Suprapubic skin (tissue), 4 donors: ENCODE results near the gene ANO2. TPM values are rescaled to one million over a fixed set of nuclear protein-coding genes. Genes with fewer than 3 reads are reported as not detected.

Source experiments
- DNase-seq, 2 donors: peaks; one replicate each; pipeline ENCODE4 v3.0.0-alpha.2; 2019; ENCODE audit warnings: low spot score in 2 of 2
- H3K27ac ChIP-seq: fragments of 200-600 bp; sonication (generic); one replicate; pipeline ENCODE4 v1.5.1; 2019
- H3K27me3 ChIP-seq: fragments of 200-600 bp; sonication (generic); one replicate; pipeline ENCODE4 v1.5.1; 2019
- H3K36me3 ChIP-seq: fragments of 200-600 bp; sonication (generic); one replicate; pipeline ENCODE4 v1.5.1; 2019
- H3K4me1 ChIP-seq: fragments of 200-600 bp; sonication (generic); one replicate; pipeline ENCODE4 v1.5.1; 2019
- H3K4me3 ChIP-seq: fragments of 200-600 bp; sonication (generic); one replicate; pipeline ENCODE4 v1.5.1; 2019; ENCODE audit warnings: mild to moderate bottlenecking
- H3K9me3 ChIP-seq: fragments of 200-600 bp; sonication (generic); one replicate; pipeline ENCODE4 v1.5.1; 2019
- EP300 ChIP-seq: sonication (generic); formaldehyde crosslinking; IDR thresholded peaks from one replicate; pipeline ENCODE4 v1.6.1; 2017; ENCODE audit warnings: antibody characterized with exemption
- POLR2A ChIP-seq, 2 donors: fragments of 450-650 bp; IDR thresholded peaks; one replicate each; pipeline ENCODE4 v1.6.1; 2017; ENCODE audit warnings: antibody characterized with exemption in 2 of 2, mild to moderate bottlenecking in 2 of 2, moderate library complexity in 2 of 2
- POLR2AphosphoS5 ChIP-seq, 3 donors: sonication (generic); formaldehyde crosslinking; IDR thresholded peaks; one replicate each; pipeline ENCODE4 v1.6.1; 2017; ENCODE audit warnings: antibody characterized with exemption in 3 of 3
- WGBS: methylation state at CpG from one replicate; pipeline ENCODE4 v1.1.5; 2018; 5-methylcytosine and 5-hydroxymethylcytosine counted together
- total RNA-seq, 4 donors: library from RNA; depleted of rRNA; stranded (reverse); fragments of >200 nt; gene quantifications; one replicate each; pipeline ENCODE4 v1.1.0, GENCODE V29; 2016
- TF ChIP-seq, protein P1 (sequence below), 2 donors: fragments of 200-600 bp in 1 of 2; fragments of 450-650 bp in 1 of 2; sonication (generic) in 1 of 2; IDR thresholded peaks; one replicate each; pipeline ENCODE4 v1.5.1; 2016 to 2019; ENCODE audit warnings: antibody characterized with exemption in 2 of 2, mild to moderate bottlenecking in 1 of 2, moderate library complexity in 1 of 2

Gene ANO2
- total RNA-seq, 4 donors from 2014 or later = 1.1 to 9.7 (median 2.0) TPM

GRCh38 chr12:5794156-5794555, 150.9 kb downstream of the ANO2 start:
- WGBS = 28% methylated on average over 4 of the region's 4 CpGs
- H3K27ac ChIP-seq = no peak overlapping the region
- H3K9me3 ChIP-seq = no peaks in the 10 kb centered on the region
- peaks cover 28% of the 10 kb centered on the region for H3K27me3 ChIP-seq
- DNase-seq = no peak
- TF ChIP-seq POLR2A (IDR thresholded peaks at IDR 0.05) = no peak
- TF ChIP-seq EP300 = no peak
- no peak for TF ChIP-seq POLR2AphosphoS5 (IDR thresholded peaks at IDR 0.05)
- TF ChIP-seq, protein P1, sequence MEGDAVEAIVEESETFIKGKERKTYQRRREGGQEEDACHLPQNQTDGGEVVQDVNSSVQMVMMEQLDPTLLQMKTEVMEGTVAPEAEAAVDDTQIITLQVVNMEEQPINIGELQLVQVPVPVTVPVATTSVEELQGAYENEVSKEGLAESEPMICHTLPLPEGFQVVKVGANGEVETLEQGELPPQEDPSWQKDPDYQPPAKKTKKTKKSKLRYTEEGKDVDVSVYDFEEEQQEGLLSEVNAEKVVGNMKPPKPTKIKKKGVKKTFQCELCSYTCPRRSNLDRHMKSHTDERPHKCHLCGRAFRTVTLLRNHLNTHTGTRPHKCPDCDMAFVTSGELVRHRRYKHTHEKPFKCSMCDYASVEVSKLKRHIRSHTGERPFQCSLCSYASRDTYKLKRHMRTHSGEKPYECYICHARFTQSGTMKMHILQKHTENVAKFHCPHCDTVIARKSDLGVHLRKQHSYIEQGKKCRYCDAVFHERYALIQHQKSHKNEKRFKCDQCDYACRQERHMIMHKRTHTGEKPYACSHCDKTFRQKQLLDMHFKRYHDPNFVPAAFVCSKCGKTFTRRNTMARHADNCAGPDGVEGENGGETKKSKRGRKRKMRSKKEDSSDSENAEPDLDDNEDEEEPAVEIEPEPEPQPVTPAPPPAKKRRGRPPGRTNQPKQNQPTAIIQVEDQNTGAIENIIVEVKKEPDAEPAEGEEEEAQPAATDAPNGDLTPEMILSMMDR (IDR thresholded peaks at IDR 0.05) = no peak
- H3K4me1 ChIP-seq = peaks cover 15% of the 10 kb centered on the region
- no peak overlapping the region for H3K4me3 ChIP-seq
- no peaks in the 10 kb centered on the region for H3K36me3 ChIP-seq

- TF ChIP-seq EP300 = no peak
- no peak for TF ChIP-seq POLR2AphosphoS5 (IDR thresholded peaks at IDR 0.05)
- TF ChIP-seq POLR2A (IDR thresholded peaks at IDR 0.05) = no peak
- TF ChIP-seq, protein P1 (IDR thresholded peaks at IDR 0.05) = no peak
- no peak overlapping the region for H3K27ac ChIP-seq
- H3K36me3 ChIP-seq = no peaks in the 10 kb centered on the region
- DNase-seq = no peak
- H3K4me3 ChIP-seq = no peak overlapping the region
- 81% methylated on average over 5 of the region's 5 CpGs for WGBS
- H3K9me3 ChIP-seq = no peaks in the 10 kb centered on the region
- peaks cover 19% of the 10 kb centered on the region for H3K4me1 ChIP-seq
- peaks cover 37% of the 10 kb centered on the region for H3K27me3 ChIP-seq
These were observed 152.7 kb downstream of the ANO2 start for GRCh38 chr12:5792343-5792742.

DNA sequence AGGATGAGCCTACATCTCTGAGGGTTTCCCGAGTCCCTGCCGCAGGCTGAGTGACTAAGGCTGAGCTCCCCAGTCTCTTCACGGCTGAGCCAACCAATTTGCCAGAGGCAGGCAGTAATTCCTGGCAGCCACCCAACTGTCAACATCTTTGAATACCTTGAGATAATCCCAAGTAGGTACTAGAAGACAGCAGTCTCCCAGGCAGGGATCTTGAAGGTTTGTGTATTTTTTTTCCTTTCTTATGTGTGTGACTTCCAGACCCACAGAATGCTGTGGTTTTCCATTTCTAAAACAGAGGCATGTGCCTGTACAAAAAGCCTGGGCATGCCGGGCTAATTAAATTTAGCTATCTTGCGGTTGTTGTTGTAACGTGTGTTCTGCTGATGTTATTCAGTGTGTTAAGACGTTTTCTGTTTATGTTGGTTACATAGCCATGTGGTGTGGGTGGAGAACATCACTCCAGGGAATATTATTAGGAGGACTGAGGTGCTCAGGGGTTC, 155.5 kb downstream of the ANO2 start:
- H3K27ac ChIP-seq = no peak overlapping the region
- no peak overlapping the region for H3K4me3 ChIP-seq
- no peaks in the 10 kb centered on the region for H3K9me3 ChIP-seq
- peaks cover 15% of the 10 kb centered on the region for H3K4me1 ChIP-seq
- peak in 1 of 2 donors; percentile 72 for DNase-seq
- peaks cover 42% of the 10 kb centered on the region for H3K27me3 ChIP-seq
- WGBS = 28% methylated on average over 7 of the region's 7 CpGs
- TF ChIP-seq POLR2A (IDR thresholded peaks at IDR 0.05) (no peak), EP300 (no peak), POLR2AphosphoS5 (IDR thresholded peaks at IDR 0.05) (no peak)
- TF ChIP-seq, protein P1 (IDR thresholded peaks at IDR 0.05) = no peak
- no peaks in the 10 kb centered on the region for H3K36me3 ChIP-seq

GRCh38 chr12:5787828-5788227, 157.2 kb downstream of the ANO2 start:
- 96% methylated on average over 5 of the region's 5 CpGs for WGBS
- peak in 1 of 2 donors; percentile 56 for DNase-seq
- H3K27ac ChIP-seq = no peak overlapping the region
- peaks cover 10% of the 10 kb centered on the region for H3K4me1 ChIP-seq
- H3K4me3 ChIP-seq = no peak overlapping the region
- peaks cover 46% of the 10 kb centered on the region for H3K27me3 ChIP-seq
- no peaks in the 10 kb centered on the region for H3K9me3 ChIP-seq
- H3K36me3 ChIP-seq = no peaks in the 10 kb centered on the region
- TF ChIP-seq POLR2AphosphoS5 (IDR thresholded peaks at IDR 0.05) (no peak), EP300 (no peak), POLR2A (IDR thresholded peaks at IDR 0.05) (no peak)
- TF ChIP-seq, protein P1 (IDR thresholded peaks at IDR 0.05) = no peak

DNA sequence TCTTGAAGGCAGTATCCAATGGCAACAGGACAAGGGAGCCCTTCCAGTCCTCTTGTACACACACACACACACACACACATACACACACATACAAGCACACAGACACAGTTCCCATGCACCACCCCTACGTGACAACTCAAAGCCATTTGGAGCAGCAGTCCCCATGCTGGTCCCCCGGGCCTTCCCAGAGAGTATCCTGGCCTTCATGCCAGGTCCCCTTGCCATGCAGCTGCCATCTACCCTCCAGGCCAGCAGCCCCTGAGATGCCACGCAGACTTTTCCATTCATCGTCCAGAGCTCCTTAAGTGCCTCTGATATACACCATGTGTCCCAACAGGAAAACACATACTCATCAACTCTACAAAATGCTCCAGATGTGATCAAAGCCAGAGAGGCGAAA, 159.5 kb downstream of the ANO2 start:
- Histone ChIP-seq H3K27me3 (peaks cover 33% of the 10 kb centered on the region), H3K36me3 (no peaks in the 10 kb centered on the region), H3K9me3 (no peaks in the 10 kb centered on the region), H3K27ac (no peak overlapping the region), H3K4me3 (no peak overlapping the region), H3K4me1 (peaks cover 10% of the 10 kb centered on the region)
- TF ChIP-seq POLR2A (IDR thresholded peaks at IDR 0.05) (no peak), POLR2AphosphoS5 (IDR thresholded peaks at IDR 0.05) (no peak), EP300 (no peak)
- TF ChIP-seq, protein P1 (IDR thresholded peaks at IDR 0.05) = no peak
- WGBS = 98% methylated on average over 5 of the region's 5 CpGs
- DNase-seq = peak in 1 of 2 donors; percentile 52
